Astrocyte (in vitro differentiated cells and primary cell): ENCODE measurements around the gene TINAG. TPM values are rescaled to one million over a fixed set of nuclear protein-coding genes. Genes with fewer than 3 reads are reported as not detected.

ENCODE experiments used
- DNase-seq: peaks from one replicate; pipeline ENCODE4 v3.0.0-alpha.2; 2010; ENCODE audit warnings: low read depth
- FAIRE-seq: peaks from 2 replicates; lab custom pipeline; 2011; peaks lifted over from hg19 to GRCh38; lab: Jason Lieb, UNC
- H2AFZ ChIP-seq: 2 replicates; pipeline ENCODE4 v1.6.0; 2012; ENCODE audit warnings: low read depth, low read length, inconsistent platforms
- H3K27ac ChIP-seq: 2 replicates; pipeline ENCODE4 v1.5.1; 2011; ENCODE audit warnings: low read depth, low read length, inconsistent platforms
- H3K27me3 ChIP-seq: 2 replicates; pipeline ENCODE4 v1.6.0; 2011; ENCODE audit warnings: low read length, inconsistent platforms; ENCODE audit not compliant: insufficient read depth
- H3K36me3 ChIP-seq: 2 replicates; pipeline ENCODE4 v1.5.1; 2011; ENCODE audit warnings: low read length, inconsistent platforms; ENCODE audit not compliant: insufficient read depth
- H3K4me1 ChIP-seq: 2 replicates; pipeline ENCODE4 v1.5.1; 2011; ENCODE audit warnings: low read length, inconsistent platforms; ENCODE audit not compliant: insufficient read depth
- H3K4me2 ChIP-seq: 2 replicates; pipeline ENCODE4 v1.6.0; 2012; ENCODE audit warnings: low read length, inconsistent platforms
- H3K4me3 ChIP-seq: 2 replicates; pipeline ENCODE4 v1.5.1; 2011; ENCODE audit warnings: low read depth, mild to moderate bottlenecking, low read length, inconsistent platforms; ENCODE audit not compliant: insufficient read depth
- H3K79me2 ChIP-seq: 2 replicates; pipeline ENCODE4 v1.6.0; 2012; ENCODE audit warnings: mild to moderate bottlenecking, low read length, inconsistent platforms; ENCODE audit not compliant: insufficient read depth
- H3K9ac ChIP-seq: 2 replicates; pipeline ENCODE4 v1.6.0; 2012; ENCODE audit warnings: mild to moderate bottlenecking, low read length, inconsistent platforms
- H3K9me3 ChIP-seq: 2 replicates; pipeline ENCODE4 v1.5.1; 2012; ENCODE audit warnings: low read depth, mild to moderate bottlenecking, low read length, inconsistent platforms; ENCODE audit not compliant: insufficient read depth
- H4K20me1 ChIP-seq: 2 replicates; pipeline ENCODE4 v1.6.0; 2012; ENCODE audit warnings: low read length, inconsistent platforms; ENCODE audit not compliant: insufficient read depth
- H3K27ac Mint-ChIP-seq: one replicate; pipeline ENCODE4 v1.8.0; 2021; ENCODE audit warnings: mild to moderate bottlenecking, mixed read lengths; ENCODE audit not compliant: unreplicated experiment
- H3K27me3 Mint-ChIP-seq: one replicate; pipeline ENCODE4 v1.8.0; 2021; ENCODE audit warnings: low read depth, mixed read lengths; ENCODE audit not compliant: unreplicated experiment
- H3K36me3 Mint-ChIP-seq: one replicate; pipeline ENCODE4 v1.8.0; 2021; ENCODE audit warnings: low read depth, mixed read lengths; ENCODE audit not compliant: unreplicated experiment
- H3K4me1 Mint-ChIP-seq: one replicate; pipeline ENCODE4 v1.8.0; 2021; ENCODE audit warnings: low read depth, mixed read lengths; ENCODE audit not compliant: unreplicated experiment
- H3K4me3 Mint-ChIP-seq: one replicate; pipeline ENCODE4 v1.8.0; 2021; ENCODE audit warnings: mild to moderate bottlenecking, moderate library complexity, mixed read lengths; ENCODE audit not compliant: unreplicated experiment
- H3K9me3 Mint-ChIP-seq: one replicate; pipeline ENCODE4 v1.8.0; 2021; ENCODE audit warnings: mild to moderate bottlenecking, mixed read lengths; ENCODE audit not compliant: unreplicated experiment
- CTCF ChIP-seq: IDR thresholded peaks from 2 replicates; pipeline ENCODE4 v1.5.1; 2011; ENCODE audit warnings: low read depth, mild to moderate bottlenecking, inconsistent platforms, low read length, moderate library complexity; ENCODE audit not compliant: insufficient read depth
- EZH2 ChIP-seq: IDR thresholded peaks from 2 replicates; pipeline ENCODE4 v1.6.1; 2012; ENCODE audit warnings: mild to moderate bottlenecking, low read length, inconsistent platforms; ENCODE audit not compliant: insufficient read depth
- total RNA-seq: library from RNA; stranded (reverse); gene quantifications from 2 replicates; pipeline ENCODE4 v1.2.1, GENCODE V29; 2021

Gene TINAG
- total RNA-seq, 1 donor from 2014 or later: not detected

GRCh38 chr6:54274383-54274782, 33.9 kb upstream of the TINAG start:
- Mint-ChIP-seq H3K27me3 (no peaks in the 10 kb centered on the region), H3K27ac (no peak overlapping the region), H3K9me3 (peaks cover 4% of the 10 kb centered on the region), H3K4me1 (no peaks in the 10 kb centered on the region), H3K4me3 (no peak overlapping the region), H3K36me3 (no peaks in the 10 kb centered on the region)
- H3K27me3 ChIP-seq: no peaks in the 10 kb centered on the region
- H4K20me1 ChIP-seq: no peaks in the 10 kb centered on the region
- H3K4me1 ChIP-seq: no peaks in the 10 kb centered on the region
- no peak overlapping the region for H3K4me2 ChIP-seq
- no peaks in the 10 kb centered on the region for H3K79me2 ChIP-seq
- DNase-seq (no peak), FAIRE-seq (no peak)
- H2AFZ ChIP-seq: no peak overlapping the region
- no peak overlapping the region for H3K9ac ChIP-seq
- no peak overlapping the region for H3K27ac ChIP-seq
- no peak overlapping the region for H3K4me3 ChIP-seq
- no peaks in the 10 kb centered on the region for H3K36me3 ChIP-seq
- no peak for TF ChIP-seq EZH2
- H3K9me3 ChIP-seq: no peaks in the 10 kb centered on the region

GRCh38 chr6:54282186-54282585, 26.1 kb upstream of the TINAG start:
- Histone ChIP-seq H3K4me3 (no peak overlapping the region), H3K27ac (peak overlapping the region; percentile 29), H2AFZ (no peak overlapping the region), H3K79me2 (no peaks in the 10 kb centered on the region), H3K9ac (no peak overlapping the region), H3K36me3 (no peaks in the 10 kb centered on the region), H3K27me3 (no peaks in the 10 kb centered on the region), H3K4me2 (peak overlapping the region; percentile 14), H3K4me1 (peaks cover 3% of the 10 kb centered on the region), H4K20me1 (no peaks in the 10 kb centered on the region), H3K9me3 (no peaks in the 10 kb centered on the region)
- Mint-ChIP-seq H3K36me3 (no peaks in the 10 kb centered on the region), H3K4me1 (peaks cover 19% of the 10 kb centered on the region), H3K27ac (peak overlapping the region; percentile 29), H3K4me3 (no peak overlapping the region), H3K27me3 (no peaks in the 10 kb centered on the region), H3K9me3 (no peaks in the 10 kb centered on the region)
- no peak for TF ChIP-seq EZH2
- no peak for TF ChIP-seq CTCF
- FAIRE-seq (peak; percentile 99), DNase-seq (peak; percentile 86)

DNA sequence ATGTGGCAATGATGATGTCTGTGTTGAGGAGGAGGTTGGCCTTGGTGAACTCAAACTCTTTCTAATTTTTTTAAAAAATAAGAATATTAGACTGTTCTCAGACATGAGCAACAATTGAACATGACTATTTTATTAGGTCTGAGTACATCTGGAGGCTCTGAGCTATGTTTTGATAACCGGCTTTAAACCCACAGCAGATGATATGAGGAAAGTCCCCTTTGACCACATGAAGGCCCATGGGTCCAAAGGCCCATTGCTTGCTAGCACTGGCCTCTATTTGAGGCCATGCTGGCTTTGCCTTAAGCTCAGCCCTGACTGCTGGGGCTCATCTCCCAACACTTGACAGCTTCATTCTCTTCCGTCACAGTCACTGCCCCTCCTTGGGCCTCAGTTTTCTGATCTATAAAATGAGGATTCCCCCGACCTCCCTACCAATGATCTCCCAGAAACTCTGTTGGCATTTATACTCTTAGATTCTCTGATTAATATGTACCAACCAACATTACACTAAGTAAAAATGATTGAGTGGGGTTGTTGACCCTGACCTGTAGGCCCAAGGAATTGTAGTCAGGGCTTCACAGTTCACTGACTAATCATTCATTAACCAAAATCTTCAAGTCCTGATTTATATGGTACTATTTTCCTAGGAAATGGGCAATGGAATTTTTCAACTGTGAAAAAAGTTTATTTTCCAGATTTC, 23.9 kb upstream of the TINAG start:
- Histone ChIP-seq H3K27ac (no peak overlapping the region), H3K79me2 (no peaks in the 10 kb centered on the region), H3K4me2 (no peak overlapping the region), H3K9ac (no peak overlapping the region), H3K36me3 (no peaks in the 10 kb centered on the region), H3K4me3 (no peak overlapping the region), H3K27me3 (no peaks in the 10 kb centered on the region), H3K4me1 (peaks cover 3% of the 10 kb centered on the region), H3K9me3 (no peaks in the 10 kb centered on the region), H4K20me1 (no peaks in the 10 kb centered on the region), H2AFZ (no peak overlapping the region)
- H3K4me3 Mint-ChIP-seq: no peak overlapping the region
- no peaks in the 10 kb centered on the region for H3K27me3 Mint-ChIP-seq
- DNase-seq: no peak
- H3K4me1 Mint-ChIP-seq: peaks cover 22% of the 10 kb centered on the region
- no peak for FAIRE-seq
- H3K9me3 Mint-ChIP-seq: no peaks in the 10 kb centered on the region
- H3K36me3 Mint-ChIP-seq: no peaks in the 10 kb centered on the region
- TF ChIP-seq EZH2 (no peak), CTCF (no peak)
- no peak overlapping the region for H3K27ac Mint-ChIP-seq
